ENCODE data around the gene QRICH1. TPM values are rescaled to one million over a fixed set of nuclear protein-coding genes. Genes with fewer than 3 reads are reported as not detected.

QRICH1 gene
- total RNA-seq, 1 donor from 2014 or later = 101 TPM

DNA sequence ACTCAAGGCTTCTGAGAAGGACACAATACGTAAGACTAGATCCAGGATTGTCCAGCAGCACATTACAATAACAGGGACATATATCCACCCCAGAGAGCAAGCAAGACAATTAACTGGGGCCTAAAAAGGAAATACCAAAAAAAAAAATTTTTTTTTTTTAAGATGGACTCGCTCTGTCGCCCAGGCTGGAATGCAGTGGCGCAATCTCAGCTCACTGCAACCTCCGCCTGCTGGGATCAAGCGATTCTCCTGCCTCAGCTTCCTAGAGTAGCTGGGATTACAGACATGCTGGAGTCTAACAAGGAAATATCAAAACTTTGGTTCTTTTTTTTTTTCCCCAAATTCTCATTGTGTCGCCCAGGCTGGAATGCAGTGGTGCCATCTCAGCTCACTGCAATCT, 35.9 kb downstream of the QRICH1 start:
- ATAC-seq = no peak
- no peak for DNase-seq (ENCODE audit: low spot score)
- intact Hi-C loops (cut with DNase I) = no loop called here

DNA sequence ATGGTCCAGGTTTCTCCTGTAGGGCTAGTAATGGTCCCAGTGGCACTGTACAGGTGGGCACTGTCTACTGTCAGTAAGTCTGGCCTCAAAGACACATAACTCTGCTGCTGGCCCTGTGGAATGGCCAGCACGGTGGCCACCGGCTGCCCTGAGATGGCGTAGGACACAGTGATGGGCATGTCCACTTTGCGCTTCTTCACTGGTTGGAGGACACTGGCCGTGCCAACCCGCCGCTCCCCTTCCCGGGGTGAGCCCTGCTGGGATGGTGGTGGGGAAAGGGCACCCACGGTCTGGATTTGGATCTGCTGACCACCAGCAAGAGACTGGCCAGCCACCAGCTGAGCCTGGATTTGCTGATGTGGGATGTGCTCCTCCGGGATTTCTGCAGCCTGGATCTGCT, 36.6 kb downstream of the QRICH1 start:
- ATAC-seq (no peak), DNase-seq (ENCODE audit: low spot score) (no peak)
- intact Hi-C loops (cut with DNase I) = no loop called here

DNA sequence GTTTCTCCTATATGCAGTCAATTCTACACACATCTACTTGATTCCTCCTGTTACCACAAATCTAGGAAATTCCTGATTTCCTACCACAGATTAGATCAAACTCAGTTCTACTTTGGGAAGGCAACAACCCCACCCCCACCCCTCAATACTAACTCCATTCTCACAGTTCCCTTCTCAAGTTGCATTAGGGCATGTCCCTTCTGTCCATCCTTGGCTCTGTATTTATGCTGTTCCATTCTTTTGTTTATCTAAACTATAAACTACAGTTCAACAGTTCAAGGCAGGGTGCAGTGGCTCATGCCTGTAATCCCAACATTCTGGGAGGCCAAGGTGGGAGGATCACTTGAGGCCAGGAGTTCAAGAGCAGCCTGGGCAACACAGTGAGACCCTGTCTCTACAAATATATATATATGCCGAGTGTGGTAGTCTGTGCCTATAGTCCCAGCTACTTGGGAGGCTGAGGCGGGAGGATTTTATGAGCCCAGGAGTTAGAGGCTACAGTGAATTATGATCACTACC, 39.5 kb downstream of the QRICH1 start:
- DNase-seq (ENCODE audit: low spot score) (no peak), ATAC-seq (no peak)
- intact Hi-C loops (cut with DNase I) = no loop called here

DNA sequence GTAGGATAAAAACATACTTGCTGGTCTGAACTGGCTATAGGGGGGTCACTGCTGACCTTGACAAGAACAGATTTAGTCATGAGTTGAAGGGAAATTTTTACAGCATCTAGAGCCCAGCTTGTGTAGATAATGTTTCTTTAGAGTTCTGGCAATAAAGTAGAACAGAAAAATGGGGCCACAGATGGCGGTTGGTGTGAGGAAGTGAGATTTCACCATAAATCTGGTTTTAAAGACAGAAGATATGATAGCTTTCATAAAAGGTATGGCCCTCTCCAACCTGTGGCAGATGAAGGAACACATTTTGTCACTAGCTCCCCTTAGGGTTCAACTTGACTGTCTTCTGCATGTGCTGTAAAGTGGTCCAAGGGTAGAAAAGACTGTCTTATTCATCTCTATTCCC, 40.3 kb downstream of the QRICH1 start:
- DNase-seq (ENCODE audit: low spot score) (no peak), ATAC-seq (no peak)
- intact Hi-C loops (cut with DNase I) = no loop called here

DNA sequence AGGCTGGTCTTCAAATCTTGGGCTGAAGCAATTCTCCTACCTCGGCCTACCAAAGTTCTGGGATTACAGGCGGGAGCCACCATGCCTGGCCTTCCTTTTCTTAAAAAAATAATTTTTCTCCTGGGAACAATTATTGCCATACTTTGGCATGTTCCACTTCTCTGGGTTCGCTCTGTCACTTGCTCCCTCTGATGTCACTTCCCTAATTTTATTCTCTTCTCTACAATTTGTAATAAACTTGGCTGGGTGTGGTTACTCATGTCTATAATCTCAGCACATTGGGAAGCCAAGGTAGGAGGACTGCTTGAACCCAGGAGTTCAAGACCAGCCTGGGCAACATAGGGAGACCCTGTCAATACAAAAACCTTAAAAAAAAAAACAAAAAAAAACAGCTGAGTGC, 58.6 kb downstream of the QRICH1 start:
- ATAC-seq (no peak), DNase-seq (ENCODE audit: low spot score) (no peak)
- intact Hi-C loops (cut with DNase I) = no loop called here

DNA sequence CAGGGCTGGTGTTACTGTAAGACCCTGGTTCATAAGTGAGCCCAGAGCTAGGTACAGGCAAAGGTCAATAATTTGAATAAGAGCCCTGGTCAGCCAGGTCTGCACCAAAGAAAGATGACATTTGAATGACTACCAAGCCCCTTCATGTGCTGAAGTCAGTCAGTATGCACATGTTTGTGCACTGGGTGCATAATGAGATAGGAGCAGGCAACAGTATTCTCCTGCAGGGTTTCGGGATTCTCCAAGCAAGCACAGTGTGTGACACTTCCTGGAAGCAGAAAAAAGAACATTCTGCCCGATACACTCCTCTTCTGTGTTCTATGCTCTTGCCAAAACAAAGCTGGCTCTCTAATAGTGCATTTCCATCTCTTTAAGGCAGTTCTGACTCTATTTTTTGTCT, 59.2 kb downstream of the QRICH1 start:
- no peak for DNase-seq (ENCODE audit: low spot score)
- ATAC-seq = no peak
- intact Hi-C loops (cut with DNase I) = no loop called here

DNA sequence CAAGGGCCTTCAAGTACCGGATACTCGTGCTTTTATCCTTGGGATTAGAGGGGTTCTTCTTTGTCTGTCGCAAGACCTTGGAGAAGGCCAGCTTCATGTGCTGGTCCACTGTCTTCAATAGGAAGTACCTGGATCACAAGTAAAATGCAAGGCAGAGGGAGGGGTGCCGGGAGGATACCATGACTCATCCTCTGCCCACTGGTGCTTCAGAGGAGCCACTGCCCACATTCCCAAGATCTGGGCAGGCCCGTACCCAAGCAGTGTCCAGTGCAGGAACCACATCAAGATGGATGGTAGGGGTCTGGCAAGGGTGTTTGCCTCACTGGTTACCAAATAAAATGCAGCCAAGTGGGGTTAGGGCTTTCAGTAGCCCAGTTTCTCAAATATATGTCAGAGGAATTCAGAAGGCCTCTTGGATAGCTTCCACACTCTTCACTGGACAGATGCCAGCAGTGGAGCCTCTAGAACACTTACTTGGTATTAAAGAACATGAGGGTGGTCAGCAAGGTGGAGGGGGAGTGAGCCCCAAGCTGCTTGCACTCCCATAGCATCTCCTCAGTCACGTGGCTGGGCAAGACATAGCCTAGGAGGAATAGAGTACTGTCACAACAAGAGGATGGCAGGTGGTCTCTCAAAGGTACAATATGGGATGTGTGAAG, 61.1 kb downstream of the QRICH1 start:
- ATAC-seq = no peak
- no peak for DNase-seq (ENCODE audit: low spot score)
- intact Hi-C loops (cut with DNase I) = no loop called here

DNA sequence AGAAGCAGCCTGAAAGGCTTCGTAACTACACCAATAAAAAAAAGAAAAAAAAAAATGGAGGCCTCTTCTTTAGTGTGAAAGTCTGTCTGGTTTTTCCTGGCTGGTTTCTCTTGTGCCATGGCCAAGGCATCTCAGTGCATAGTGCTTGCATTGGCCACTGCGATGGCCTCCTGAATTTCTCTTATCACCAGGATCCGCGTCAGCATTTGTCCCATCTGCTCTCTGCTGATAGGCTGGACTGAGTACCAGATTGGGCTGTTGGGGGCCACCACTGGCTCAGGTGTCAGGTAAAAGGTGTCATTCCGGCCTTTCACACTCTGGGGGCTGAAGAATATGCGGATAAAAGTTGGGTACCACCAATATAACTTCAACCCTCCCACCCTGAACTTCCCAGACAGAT, 63.5 kb downstream of the QRICH1 start:
- no peak for ATAC-seq
- intact Hi-C loops (cut with DNase I) = no loop called here
- DNase-seq (ENCODE audit: low spot score) = no peak

DNA sequence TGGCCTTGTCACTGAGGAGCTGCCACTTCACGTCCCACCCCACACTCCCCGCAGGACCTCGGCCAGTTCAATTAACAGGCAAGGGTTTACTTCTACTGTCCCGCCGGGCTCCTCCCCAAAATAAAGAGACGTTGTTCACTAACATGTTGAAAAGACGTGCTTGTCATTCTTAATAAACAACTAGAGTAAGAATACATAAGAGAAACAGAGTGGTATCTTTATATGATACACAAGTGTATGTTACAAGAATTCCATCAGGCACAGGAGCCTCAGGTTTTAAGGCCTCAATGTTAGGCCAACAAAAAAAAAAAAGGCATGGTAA, 64.3 kb downstream of the QRICH1 start:
- intact Hi-C loops (cut with DNase I) = no loop called here
- ATAC-seq = no peak
- DNase-seq (ENCODE audit: low spot score) = no peak

DNA sequence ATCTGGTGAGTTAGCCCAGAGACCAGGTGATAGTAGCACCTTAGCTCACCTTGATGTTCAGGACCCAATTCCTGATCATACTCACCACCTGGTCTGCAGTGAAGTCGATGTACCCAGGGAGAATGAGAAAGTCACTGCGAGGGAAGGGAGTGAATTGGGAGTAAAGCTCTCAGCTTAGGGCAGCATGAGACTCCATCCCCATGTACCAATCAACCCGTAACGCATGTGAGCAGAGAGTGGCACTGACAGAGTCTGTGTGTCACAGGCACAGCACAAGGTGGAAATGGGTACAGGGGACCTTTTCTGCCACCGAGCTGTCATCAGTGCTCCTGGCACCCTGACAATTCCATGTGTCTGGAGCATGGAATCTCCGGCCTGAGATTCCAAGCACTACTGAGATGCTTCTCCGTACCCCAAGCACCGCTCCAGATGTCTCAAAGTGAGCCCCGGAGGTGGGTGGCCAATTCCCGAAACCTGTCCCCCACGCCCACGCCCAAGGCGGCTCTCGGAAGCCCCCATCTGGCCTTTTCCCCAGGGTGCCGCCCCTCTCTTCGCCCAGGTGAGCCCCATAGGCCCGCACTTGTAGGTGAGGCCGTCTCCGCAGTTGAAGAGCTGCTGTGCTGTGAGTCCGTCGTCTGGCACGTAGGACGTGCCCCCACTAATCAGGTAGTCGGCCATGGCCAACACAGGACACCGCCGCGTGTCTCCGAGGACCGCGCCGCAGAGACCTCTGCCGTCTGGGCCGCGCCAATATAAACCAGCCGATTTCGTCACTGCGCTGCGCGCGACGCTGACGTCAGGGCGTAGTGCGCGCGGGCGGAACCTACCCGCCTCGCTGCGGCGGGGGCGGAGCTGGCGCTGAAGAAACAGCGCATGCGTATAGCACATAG, 65.0 kb downstream of the QRICH1 start, which contains the start of gene IMPDH2:
IMPDH2 (minus strand) TSS at position 726 of the 890 bp plus-strand sequence; CDS start at position 678, 48 bp downstream.
- DNase-seq (ENCODE audit: low spot score) (peak; percentile 96), ATAC-seq (peak; percentile 97)
- intact Hi-C loops (cut with DNase I) = no loop called here

DNA sequence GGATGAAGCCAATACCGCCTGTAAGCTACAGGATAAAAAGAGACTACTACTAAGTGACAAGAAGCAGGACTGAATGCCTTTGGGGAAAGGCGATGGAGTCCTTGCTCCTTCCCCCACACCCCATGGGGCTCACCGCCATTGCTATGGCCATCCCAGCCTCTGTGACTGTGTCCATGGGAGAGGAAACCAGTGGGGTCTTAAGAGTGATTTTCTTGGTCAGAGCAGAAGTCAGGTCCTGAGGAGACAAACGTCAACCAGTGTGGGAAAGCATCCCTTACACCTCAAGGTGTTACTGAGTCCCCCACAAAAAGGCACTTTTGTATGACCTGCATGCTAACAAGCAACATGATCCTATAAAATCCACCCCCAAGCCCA, 65.6 kb downstream of the QRICH1 start:
- ATAC-seq (no peak), DNase-seq (ENCODE audit: low spot score) (no peak)
- intact Hi-C loops (cut with DNase I) = no loop called here

DNA sequence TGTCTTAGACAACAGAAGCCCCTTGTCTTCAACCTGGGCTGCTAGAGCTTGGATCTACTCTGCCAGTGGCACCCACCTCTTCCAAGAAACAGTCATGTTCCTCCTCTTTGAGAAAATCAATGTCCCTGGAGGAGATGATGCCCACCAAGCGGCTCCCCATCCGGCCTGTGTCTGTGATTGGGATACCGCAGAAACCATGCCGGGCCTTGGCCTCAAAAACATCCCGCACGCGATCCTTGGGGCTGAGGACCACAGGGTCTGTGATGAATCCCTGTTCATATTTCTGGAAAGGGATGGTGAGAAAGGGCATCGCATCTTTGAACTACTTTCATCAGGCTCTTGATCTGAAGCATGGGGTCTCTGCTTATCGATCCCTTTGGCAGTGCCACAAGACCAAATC, 66.2 kb downstream of the QRICH1 start:
- DNase-seq (ENCODE audit: low spot score) = no peak
- intact Hi-C loops (cut with DNase I) = no loop called here
- ATAC-seq = no peak

DNA sequence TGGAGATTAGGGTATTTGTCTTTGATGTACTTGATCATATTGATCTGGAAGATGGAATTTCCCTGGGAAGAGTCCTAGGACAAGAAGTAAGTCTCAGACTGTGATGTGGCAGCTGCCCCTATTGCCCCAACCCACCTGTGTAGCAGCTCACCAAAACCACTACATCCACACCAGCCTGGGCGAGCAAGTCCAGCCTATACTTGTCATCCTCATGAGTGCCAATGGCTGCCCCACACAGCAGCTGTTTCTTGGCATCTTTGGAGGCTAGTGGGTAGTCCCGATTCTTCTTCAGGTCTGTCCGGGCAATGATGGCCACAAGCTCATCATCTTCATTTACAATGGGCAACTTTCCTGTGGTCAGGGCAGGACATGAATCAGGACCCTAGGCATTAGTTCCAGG, 67.3 kb downstream of the QRICH1 start:
- DNase-seq (ENCODE audit: low spot score) (no peak), ATAC-seq (no peak)
- intact Hi-C loops (cut with DNase I) = no loop called here

DNA sequence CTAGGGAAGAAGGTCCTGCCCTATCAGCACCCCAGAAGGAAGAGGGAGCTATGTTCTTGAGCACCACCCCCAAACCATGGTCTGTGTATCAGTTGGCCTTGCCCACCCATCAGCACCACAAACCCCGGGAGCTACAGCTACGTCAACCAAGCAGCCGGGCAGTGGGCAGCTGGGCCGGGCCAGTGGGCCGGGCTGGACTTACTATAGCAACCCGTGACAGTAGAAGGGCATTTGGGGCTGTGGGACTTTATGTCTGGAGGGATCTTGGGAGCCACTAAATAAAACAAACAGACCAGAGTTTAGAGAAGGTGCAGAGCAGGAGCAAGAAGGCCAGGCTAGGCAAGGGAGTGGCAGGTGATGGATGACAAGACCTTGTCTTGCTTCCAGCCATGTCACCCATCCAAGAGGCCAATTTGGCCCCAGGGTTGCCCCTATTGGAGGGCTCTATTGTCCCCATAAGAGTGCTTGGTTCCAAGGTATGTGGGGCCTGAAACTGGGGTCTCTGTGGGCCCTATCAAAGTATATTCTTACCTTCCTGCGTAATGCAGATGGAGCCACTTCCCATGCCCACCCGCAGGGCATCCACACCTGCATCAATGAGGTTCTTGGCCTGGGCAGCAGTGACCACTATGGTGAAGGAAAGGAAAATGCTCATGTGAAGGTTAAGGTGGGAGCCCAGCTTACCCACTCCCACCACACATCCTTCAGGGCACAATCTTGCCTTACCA, 67.9 kb downstream of the QRICH1 start:
- ATAC-seq (no peak), DNase-seq (ENCODE audit: low spot score) (no peak)
- intact Hi-C loops (cut with DNase I) = no loop called here

DNA sequence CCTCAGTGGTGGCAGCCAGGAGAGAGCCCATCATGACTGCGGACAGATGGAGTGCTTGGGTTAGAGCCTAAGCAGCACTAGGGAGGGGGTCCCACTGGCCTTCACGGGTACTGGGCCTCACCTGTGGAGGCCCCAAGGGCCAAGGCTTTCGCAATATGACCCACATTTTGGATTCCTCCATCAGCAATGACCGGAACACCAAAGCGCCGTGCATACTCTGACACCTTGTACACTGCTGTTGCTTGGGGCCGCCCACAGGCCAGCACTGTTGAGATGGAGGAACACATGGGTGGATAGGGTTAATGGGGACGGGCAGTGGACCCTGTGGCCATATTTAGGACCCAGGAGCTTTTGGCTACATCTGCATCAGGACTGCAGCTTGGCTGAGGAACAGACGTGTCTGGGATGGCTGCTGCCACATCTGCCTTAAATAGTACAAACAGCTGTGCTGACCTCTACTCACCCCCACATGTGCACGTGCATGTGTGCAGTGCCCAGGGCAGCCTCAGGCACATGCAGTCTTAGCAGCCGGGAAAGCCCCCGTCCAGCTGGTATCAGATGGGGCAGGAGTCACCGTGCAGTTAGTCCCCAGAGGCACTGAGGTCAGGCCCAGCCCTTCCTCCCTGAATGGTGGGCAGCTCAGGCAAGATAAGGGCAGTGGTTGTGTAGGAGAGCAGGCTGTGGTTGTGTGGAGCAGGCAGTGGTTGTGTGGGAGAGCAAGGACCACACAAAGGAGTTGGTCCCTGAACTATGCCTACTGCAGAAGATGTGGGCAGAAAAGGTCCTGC, 68.7 kb downstream of the QRICH1 start:
- DNase-seq (ENCODE audit: low spot score) (no peak), ATAC-seq (no peak)
- intact Hi-C loops (cut with DNase I) = no loop called here

DNA sequence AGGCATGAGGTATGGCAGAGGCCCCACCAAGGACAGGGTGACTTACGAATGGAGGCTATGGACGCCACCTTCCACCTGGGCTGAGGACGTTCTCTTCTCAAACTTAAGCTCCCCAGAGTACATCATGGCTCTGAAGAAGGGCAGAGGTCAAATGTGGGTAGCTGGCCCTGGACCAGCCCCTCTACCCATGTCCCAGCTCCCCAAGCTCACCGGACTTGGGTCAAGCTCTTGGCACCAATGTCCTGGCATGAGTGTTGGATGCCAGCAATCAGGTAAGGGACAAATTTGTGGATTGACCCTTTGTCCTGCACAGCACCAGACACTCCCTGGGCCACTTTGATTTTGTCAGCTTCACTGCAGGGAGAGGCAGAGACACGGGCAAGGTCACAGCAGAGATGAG, 69.4 kb downstream of the QRICH1 start:
- intact Hi-C loops (cut with DNase I) = no loop called here
- ATAC-seq = no peak
- no peak for DNase-seq (ENCODE audit: low spot score)

DNA sequence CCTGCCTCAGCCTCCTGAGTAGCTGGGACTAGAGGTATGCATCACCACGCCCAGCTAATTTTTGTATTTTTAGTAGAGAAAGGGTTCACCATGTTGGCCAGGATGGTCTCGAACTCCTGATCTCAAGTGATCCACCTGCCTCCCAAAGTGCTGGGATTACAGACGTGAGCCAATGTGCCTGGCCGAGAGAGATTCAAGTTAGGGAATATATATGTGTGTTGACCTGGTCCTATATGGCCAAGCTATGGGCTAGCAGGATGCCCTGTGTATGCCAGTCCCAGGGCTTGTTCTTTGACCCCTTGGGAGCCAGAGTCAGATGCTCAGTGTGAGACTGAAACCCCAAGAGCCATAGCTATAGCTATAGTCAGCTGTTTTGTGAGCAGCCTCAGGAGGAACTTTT, 70.1 kb downstream of the QRICH1 start:
- intact Hi-C loops (cut with DNase I) = no loop called here
- DNase-seq (ENCODE audit: low spot score) = no peak
- ATAC-seq = no peak

DNA sequence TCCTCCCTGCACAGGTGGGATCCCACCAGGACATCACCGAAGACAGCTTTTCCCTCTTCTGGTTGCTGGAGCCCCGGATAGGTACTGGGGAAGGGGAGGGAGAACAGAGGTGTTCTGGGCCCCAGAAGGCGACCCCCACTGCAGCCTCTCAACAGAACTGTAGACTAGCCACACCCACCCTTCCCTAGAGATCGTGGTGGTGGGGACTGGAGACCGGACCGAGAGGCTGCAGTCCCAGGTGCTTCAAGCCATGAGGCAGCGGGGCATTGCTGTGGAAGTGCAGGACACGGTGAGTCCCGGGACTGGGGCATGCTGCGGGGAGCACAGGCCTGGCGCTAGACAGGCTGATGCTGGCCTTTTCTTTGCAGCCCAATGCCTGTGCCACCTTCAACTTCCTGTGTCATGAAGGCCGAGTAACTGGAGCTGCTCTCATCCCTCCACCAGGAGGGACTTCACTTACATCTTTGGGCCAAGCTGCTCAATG, 71.1 kb downstream of the QRICH1 start:
- intact Hi-C loops (cut with DNase I) = no loop called here
- no peak for ATAC-seq
- DNase-seq (ENCODE audit: low spot score) = no peak

Data from sciatic nerve (tissue), 2 donors.